Liver (tissue), 3 donors: ENCODE results near the gene RBFOX1.

Source experiments
- CTCF ChIP-seq: fragments of 150-350 bp; IDR thresholded peaks from 2 replicates; pipeline ENCODE4 v1.5.1; 2017; ENCODE audit warnings: improper control_type of control experiment, low read depth, low read length; ENCODE audit not compliant: missing input control
- GABPA ChIP-seq, 2 donors: IDR thresholded peaks in 1 of 2; conservative IDR thresholded peaks in 1 of 2; 2 replicates each; pipeline ENCODE4 v1.6.1; 2016; ENCODE audit warnings: antibody characterized with exemption in 2 of 2, mild to moderate bottlenecking in 1 of 2, moderate library complexity in 1 of 2
- JUND ChIP-seq, 2 donors: IDR thresholded peaks; 2 replicates each; pipeline ENCODE4 v1.6.1; 2016; ENCODE audit warnings: antibody characterized with exemption in 2 of 2
- REST ChIP-seq: IDR thresholded peaks from 2 replicates; pipeline ENCODE4 v1.6.1; 2016; ENCODE audit warnings: antibody characterized with exemption, mild to moderate bottlenecking
- donor health status: healthy.
- donor health status: healthy.

GRCh38 chr16:7340938-7341337 is 8.3 kb downstream of the RBFOX1 start:
- TF ChIP-seq CTCF, result no peak
- TF ChIP-seq GABPA (IDR thresholded peaks at IDR 0.05 in 1 of 2, conservative IDR thresholded peaks at IDR 0.05 in 1 of 2), result no peak
- TF ChIP-seq REST, result no peak
- TF ChIP-seq JUND (IDR thresholded peaks at IDR 0.05), result no peak
